ENCODE results near the gene CLSTN2.

The CLSTN2 gene

DNA sequence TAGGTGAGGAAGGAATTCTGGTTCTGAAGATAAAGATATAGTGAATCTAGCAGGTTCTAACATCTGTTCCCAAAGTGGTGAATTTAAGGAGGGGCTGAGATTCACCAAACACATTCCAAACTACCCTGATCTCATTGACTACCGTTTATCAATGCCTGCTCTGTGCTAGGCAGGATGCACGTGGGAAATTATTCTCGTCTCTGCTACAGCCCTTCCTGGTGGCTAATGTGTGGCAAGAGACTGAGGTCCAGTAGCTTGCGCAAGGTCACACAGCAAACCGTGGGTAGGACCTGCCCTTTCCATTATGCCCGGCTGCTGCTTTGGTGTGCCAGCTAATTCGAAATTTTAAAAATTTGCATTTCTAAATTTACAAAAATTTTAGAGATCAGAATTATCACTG is 533.4 kb downstream of the CLSTN2 start:
- no peak for DNase-seq

GRCh38 chr3:140469491-140469890 is 534.5 kb downstream of the CLSTN2 start:
- DNase-seq, result no peak

GRCh38 chr3:140470211-140470610 is 535.2 kb downstream of the CLSTN2 start:
- DNase-seq, result no peak

DNA sequence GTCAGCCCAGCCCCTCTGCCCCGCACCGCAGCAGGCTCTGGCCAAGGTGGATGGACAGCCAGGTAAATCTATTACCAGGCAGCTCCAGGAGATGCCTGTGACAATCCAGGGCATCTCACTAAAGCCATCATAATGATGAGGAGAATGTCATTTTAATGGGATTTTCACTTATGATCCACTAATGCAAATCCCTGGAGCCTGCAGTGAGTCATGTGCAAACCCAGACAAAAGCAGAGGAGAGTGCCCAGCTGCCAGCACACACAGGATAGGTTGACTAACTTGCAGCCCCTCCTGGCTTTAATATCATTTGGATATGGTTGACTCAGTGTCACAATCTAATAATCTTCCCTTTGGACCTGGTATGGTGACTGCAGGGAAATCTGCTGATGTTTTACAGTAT is 536.0 kb downstream of the CLSTN2 start:
- DNase-seq, result no peak

DNA sequence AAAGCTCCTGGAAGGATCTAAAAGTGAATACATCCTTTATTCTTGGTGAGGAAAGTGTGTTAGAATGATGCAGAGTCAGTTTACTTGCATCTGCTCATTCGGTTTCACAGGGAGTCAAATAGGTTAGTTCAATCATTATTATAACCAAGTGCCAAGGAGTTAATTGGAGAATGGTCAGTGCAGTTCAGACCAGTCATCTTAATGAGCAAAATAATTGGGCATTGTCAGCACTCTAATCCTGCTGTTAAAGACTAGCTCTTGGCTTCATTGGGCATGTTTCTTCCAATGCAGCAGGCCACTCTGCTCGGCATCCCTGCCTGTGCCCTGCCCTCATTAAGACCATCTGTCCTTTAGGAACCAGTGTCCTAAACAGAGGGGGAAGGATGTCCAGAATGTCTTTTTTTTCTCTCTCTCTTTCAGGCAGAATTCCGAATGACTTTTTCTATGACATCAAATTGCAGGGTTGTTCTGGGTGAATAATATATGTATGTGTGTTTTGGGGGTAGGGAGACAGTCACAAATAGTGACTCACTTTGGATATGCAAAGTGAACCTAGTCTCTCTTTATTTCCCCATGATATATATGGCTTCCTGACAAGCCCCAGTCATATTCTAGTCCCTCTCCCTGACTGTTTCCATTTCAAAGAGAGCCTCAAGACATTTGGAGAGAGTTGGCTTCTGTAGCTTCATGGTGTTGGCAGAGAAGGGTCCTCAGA is 537.5 kb downstream of the CLSTN2 start:
- peak; percentile 15 for DNase-seq

DNA sequence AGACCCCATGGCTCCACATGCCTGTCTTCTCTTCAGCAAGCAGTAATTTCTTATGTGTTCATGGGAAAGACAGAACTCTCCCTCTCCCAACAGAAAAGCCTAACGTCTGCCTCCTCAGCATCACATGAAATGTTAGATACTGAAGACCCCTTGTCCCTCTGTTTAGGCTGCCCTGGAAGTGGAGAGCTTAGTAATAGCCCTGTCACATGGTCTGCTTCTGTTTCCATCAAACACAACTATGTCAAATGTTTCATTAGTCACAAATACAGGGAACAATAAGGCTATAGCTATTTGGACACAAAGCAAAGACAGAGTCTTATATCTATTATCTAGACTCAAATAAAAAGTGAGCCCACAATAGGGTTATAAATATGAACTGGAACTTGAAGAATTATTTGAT is 552.6 kb downstream of the CLSTN2 start:
- no peak for DNase-seq

DNA sequence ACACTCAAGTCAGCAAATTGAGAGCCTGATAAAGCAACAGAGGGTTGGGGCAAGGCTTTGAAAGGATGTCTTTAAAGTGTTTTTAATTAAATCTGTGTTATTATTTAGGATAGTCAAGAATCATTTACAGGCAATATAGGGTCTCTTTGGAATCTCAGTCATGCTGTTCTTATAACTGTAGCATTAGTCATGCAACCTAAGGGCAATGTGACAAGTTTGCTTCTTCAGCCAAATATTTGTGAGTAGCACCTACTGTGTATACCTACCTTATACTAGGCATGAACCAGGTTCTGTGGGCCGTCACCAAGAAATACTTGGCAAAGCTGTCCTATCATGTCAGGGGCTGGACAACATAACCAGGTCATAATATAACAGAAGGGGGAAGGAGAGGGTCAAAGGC is 558.3 kb downstream of the CLSTN2 start:
- DNase-seq, result no peak

DNA sequence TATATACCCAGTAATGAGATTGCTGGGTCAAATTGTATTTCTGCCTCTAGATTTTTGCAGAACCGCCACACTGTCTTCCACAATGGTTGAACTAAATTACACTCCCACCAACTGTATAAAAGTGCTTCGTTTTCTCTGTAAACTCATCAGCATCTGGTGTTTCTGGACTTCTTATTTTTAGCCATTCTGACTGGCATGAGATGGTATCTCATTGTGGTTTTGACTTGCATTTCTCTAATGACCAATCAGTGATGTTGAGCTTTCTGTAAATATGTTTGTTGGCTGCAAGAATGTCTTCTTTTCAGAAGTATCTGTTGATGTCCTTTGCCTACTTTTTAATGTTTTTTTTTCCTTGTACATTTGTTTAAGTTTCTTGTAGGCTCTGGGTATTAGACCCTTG is 560.0 kb downstream of the CLSTN2 start:
- DNase-seq, result no peak

GRCh38 chr3:140497331-140497730 is 562.3 kb downstream of the CLSTN2 start:
- DNase-seq, result no peak

DNA sequence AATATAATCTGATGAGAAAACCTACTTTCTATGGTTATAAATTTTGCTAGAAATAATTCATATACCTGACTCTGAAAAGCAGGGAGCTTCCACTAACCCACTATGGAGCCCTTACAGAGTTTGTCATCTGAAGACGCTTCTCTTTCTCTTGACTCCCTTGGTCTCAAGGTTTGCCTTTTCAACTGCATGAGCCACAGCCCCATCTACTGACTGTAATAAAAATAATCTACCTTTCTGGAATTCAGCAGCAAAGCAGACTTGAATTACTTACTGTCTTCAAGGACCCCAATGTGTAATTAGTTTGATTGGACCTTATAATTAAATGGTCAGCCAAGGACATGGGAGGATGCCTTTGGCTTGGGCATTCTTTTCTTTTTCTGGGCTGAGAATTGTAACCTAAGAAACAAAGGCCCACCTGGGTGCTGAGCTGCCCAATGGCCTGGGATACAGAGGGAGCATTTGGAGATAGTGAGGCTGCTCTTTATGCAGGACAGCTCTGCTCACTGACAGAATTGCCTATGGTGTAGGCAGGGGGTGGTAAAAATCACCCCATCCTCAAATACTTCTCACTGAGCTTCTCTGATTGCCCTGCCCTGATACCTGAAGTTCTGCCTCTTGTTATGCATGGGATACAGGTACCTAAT is 564.3 kb downstream of the CLSTN2 start:
- peak; percentile 64 for DNase-seq

- no peak for DNase-seq
These were observed 565.5 kb downstream of the CLSTN2 start for GRCh38 chr3:140500473-140500872.

DNA sequence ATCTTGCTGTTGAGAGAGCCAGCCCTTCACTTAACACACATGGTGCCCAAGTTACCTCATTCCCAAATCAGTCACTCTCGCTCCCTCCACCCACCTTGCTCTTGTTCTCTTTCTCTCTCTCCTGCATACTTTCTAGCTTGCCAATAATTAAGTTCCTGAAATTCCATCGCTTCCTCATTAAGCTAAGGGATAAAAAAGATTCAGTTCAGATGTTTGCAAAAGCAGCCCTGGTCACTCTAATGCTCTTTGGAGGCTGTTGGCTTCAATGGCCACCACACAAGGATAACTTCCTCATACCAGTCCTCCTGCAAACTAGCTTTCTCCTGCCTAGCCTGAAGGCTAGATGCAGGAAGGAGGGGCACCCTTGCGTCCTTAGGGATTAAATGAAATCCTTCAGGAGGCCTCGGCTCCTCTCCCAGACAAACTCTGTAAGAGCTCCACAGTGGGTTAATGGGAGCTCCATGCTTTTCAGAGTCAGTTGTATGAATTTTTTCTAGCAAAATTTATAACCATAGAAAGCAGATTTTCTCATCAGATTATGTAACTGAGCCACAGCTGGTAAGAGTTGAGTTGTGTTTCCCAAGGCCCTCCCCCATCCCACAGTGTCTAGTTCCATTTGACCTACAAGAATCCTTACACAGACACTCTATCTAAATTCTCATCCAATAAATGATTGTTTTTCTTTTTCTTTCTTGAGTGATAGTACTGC is 566.2 kb downstream of the CLSTN2 start:
- no peak for DNase-seq

DNA sequence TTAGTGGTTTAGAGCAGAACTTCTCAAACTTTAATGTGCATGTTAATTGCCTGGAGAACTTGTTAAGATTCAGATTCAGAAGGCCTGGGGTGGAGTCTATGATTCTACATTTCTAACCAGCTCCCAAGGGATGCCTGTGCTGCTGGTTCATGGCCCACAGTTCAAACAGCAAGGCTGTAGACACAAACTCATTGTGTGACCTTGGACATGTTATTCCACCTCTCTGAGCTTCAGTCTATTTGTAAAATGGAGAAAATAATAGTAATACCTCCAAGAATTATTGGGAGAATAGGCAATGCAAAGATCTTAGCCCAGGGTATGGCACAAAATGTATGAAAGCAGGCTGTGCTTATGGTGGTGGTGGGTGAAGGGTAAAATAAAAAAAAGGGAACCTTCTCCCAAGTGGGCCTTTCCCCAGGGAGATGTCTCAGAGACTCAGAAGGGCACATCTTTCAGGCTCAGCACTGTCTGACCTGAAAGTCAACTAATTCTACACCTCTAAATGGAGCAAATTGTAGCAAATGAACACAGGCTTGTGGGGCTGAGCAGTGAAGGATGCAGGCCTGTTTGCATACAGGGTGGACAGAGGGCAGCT is 566.9 kb downstream of the CLSTN2 start:
- DNase-seq, result no peak

DNA sequence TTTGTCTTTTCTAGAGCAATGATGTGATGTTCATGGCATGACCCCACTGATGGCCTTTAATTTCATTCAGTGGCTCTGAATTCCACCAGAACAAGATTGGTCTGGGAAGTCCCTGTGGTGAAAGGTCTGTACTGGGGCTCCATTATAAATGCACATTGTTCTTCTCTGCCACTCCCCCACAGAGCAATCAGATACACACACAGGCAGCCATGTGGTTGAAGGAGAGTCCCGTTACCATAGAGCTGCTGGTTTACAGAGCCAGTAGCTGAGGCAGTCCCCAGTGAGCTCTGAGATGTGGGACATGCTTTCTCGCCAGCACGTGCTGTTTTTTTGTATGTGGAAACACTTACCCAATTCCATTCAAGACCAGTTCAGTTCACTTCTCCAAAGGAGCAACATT is 570.2 kb downstream of the CLSTN2 start:
- DNase-seq, result peak; percentile 76

DNA sequence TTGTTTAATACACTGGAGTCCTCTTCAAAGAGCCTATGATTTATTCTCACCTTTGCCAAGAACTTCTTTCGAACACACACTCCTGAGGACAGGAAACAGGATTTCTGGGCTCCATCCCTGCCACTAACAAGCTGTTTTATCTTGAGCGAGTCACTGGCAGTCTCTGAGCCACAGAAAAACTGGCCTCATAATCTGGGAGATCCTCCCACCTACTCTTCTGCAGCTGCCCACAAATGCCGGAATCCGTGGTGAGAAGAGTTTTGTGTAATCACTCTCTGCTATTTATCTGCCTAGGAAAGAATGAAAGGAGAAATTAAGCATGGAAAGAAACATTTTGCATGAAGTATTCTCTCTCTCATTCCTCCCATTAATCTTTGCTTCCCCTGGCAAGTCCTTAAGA is 570.9 kb downstream of the CLSTN2 start:
- no peak for DNase-seq

GRCh38 chr3:140508550-140508949 is 573.6 kb downstream of the CLSTN2 start:
- peak; percentile 22 for DNase-seq

DNA sequence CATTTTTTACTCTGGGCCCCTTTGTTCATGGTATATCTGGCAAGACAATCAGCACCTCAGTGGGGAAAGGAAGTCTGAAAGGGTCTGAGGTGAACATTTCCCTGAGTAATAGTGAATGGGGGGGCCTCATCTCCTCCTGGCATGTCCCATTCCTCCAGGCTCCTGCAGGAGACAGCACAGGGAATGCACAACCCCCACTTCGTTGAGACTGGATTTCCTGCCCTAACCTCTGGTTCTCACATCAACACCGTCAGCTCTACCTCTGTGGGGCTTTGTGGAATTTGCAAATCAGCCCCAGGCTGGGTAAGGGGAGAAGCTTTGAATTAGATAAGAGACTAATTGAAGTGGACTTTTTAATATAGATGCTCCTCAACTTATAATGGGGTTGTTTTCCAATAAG is 574.5 kb downstream of the CLSTN2 start:
- DNase-seq, result no peak

- DNase-seq, result no peak
These were observed 575.4 kb downstream of the CLSTN2 start for GRCh38 chr3:140510303-140510861.

GRCh38 chr3:140521751-140522445 is 586.9 kb downstream of the CLSTN2 start:
- peak; percentile 29 for DNase-seq

- no peak for DNase-seq
These were observed 587.8 kb downstream of the CLSTN2 start for GRCh38 chr3:140522653-140523380.

- DNase-seq, result no peak
These were observed 588.6 kb downstream of the CLSTN2 start for GRCh38 chr3:140523600-140523999.

DNA sequence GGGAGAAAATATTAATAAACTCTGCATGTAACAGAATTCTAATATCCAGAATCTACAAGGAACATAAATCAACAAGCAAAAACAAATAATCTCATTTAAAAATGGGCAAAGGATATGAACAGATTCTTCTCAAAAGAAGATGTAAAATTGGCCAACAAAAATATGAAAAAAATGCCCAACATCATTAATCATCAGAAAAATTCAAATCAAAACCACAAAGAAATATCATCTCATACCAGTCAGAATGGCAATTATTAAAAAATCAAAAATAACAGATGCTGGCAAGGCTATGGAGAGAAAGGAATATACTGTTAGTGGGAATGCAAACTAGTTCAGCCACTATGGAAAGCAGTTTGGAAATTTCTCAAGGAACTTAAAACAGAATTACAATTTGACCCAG is 592.2 kb downstream of the CLSTN2 start:
- DNase-seq, result no peak

Data from NCI-H146 (cell line).